SHP77 treated with DMSO at 0.1 percent for 48 hours (cell line): ENCODE measurements around the gene HMGCS2.
"Not testable (repeated sequence)": the region's sequence is repeated elsewhere in the genome, so short reads cannot be mapped to it uniquely, and the experiment has no call there.

ENCODE experiments used
- DNase-seq: peaks from one replicate; lab custom pipeline; 2025; lab: John Stamatoyannopoulos, UW

The HMGCS2 gene

DNA sequence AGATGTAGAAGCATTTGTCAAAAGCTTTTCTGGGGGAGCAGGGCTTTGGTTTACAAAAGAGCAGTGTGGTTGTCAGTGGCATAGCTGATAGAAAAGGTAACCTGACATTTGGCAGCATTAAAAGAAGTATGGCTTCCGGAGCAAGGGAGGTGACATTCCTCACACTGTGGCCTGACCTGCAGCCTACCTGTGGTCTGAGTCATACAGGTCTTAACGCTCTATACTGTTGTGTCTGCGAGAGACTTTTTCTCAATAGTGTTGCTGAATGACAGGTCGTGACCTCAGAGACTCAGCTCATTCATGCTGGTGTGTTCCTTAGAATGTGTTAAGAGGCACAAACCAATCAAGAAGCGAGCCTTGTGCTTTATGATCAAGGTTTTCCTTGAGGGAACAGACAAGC is 37.6 kb downstream of the HMGCS2 start:
- DNase-seq: no peak

DNA sequence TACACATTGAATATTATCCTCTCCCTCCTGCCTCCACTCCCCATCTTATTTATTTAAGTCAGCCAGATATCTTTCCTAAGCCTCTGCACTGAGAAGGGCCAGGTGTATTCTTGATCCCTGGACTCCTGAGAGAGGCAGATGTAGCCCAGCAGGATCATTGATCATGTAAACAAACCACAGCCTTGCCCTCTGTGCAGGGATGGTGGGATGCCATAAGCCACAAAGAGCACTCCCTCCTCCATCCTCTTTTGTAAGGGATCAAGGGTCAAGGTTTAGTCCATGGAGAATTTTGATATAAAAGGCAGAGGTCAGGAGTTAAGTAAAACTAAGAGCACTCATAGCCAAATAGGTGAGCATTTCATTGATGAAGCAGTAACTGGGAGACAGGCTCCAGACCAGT is 39.7 kb downstream of the HMGCS2 start:
- DNase-seq: no peak

DNA sequence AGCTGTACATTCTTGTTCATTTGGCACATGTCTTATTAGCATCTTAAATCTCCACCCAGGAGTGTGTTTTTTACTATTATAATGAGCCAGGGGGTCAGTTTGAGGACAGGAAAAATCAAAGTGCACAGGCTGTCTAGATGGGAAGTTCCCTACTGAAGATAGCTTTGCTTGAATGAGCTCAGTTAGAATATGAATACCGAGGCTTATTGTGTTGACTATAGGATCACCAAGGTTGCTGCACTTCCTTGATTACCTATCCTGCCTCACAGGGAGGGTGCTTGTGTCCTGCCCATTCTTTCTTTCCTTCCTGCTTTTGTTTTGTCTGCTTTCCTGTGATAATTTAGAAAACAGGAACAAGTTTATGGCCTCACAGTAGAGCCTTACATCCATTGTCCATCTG is 40.7 kb downstream of the HMGCS2 start:
- DNase-seq: no peak

DNA sequence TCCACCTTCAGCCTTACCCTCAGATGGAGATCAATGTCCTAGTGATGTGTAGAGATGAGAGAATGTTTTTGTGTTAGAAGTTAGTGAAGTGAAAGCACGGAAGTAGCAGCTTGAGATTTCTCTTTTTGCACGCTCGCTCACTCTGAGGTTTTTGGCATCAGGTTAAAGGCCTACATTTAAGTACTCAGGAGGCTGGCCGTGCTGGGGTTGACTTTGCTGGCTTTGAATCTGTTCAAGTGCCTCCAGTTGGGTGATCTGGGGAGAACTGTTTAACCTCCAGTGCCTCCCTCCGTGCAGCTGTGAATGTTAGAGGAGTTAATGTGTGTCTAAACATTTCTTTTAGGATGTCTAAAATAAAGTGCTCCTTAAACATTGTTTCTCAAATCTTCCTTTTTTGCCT is 43.1 kb downstream of the HMGCS2 start:
- DNase-seq: no peak

DNA sequence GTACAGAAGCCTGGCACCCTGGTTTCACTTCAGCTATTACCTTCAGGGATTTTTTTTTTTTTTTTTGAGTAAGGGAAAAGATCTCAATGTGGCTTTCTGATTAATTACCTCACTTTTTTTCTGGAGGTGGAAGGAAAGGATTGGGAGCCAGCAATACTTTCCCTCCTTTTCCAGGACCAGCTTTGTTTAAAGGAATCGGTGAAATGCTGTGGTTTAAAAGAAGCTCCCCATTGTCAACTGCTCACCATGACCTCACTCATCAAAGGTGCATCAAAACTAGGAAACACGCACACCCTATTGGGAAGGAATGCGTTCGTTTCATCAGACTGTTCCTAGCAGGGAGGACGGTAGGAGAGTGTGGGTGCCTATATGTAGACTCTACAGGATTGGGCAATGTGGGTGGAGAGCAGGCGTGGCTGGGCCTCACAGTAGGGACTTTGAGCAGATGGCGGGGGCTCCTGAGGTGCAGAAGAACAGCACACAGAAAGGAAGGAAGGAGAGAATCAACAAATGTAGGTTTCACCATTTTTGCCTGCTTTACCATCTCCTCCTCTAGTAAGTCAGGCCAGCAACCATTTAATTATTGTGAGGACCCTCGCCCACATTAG is 44.0 kb downstream of the HMGCS2 start:
- no peak for DNase-seq

DNA sequence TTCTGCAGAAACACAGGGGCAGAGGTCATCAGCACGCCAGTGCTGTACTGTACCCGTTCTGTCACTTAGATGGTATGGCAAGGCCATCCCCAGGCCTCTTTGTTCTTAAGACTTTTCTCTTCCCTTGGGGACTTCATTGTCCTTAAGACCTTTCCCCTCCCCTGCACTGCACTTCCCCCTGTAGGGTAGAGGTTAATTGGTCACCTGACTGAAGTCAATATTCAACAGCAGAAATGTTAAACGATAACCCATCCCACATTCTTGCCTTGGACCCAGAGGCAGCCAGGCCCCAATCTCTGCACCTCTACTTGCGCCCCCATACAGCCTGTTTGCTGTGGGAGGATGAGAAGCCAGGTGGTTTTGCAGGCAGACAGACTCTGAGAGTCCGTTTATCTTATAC is 46.8 kb downstream of the HMGCS2 start:
- no peak for DNase-seq

DNA sequence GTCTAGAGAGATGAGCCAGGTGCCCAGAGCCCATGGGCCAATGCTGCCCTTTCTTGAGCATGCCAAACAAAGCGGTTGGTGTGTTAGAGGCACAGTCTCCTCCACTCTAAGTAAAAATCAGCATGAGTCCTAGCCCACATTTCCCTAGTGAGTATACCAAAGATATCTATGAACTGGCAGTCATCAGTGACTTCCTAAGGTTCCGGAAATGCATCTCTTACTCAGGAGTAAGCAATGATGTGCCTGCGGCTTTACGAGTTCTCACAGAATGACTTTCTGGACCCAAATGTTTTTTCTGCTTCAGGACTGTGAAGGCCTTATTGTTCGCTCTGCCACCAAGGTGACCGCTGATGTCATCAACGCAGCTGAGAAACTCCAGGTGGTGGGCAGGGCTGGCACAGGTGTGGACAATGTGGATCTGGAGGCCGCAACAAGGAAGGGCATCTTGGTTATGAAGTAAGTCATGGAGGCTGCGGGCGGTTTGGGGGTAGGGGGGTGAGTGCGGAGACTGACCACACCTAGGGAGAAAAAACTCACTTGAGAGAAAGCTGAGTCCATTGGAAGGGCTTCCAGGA is 47.8 kb downstream of the HMGCS2 start:
- no peak for DNase-seq

DNA sequence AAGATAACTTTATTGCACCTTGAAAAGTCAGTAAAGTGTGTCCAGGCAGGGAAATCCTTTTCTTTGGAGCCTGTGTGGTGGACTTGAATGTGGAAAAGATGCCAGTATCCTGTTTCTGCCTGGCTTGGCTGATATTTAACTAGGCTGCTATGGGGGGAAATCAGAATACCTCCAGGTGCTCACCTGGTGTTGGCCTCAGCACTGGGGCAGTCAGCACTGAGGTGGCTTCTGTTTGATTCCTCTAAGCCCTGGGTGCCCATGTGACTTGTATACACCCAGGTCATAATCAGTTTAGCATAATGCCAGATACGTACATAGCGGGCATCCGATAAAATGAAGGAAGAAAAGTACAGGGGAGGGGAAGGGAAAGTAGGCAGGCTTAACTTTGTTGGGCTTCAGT is 49.7 kb downstream of the HMGCS2 start:
- DNase-seq: no peak

DNA sequence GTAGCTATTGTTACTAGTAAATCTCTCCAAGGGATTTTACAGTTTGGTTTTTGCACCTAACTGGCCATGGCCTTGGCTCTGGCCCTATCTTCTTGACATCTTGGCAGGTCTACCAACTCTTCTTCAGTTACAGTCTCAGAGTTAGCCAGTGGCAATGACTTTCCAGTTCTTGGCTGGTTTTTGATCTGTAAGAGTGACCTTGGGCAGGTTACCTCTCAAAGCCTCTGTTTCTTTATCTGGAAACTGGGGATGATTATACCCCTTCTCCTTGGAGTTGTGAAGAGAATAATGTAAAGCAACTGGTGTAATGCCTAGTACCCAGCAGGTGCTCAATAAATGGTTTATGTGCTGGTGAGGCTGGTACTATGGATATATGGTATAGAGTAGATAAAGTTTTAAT is 50.3 kb downstream of the HMGCS2 start:
- no peak for DNase-seq

DNA sequence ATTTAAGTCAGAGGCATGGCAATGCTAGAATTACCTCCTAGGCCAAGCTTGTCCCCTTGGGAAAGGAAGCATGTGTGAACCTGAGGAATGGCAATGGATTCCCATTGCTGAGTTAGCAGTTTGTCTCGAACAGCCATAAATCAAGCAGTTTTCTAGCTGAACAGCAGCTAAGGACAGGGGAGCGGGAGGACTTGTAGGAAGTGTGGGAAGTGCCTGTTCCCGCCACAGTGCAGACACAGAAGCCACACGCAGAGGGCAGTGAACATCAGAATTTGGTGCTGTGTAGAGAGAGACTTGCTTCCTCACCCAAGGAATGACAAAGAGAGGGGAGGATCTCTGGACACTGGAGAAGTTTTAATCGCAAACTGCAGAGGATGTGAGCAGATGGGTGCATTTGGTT is 53.2 kb downstream of the HMGCS2 start:
- DNase-seq: no peak

DNA sequence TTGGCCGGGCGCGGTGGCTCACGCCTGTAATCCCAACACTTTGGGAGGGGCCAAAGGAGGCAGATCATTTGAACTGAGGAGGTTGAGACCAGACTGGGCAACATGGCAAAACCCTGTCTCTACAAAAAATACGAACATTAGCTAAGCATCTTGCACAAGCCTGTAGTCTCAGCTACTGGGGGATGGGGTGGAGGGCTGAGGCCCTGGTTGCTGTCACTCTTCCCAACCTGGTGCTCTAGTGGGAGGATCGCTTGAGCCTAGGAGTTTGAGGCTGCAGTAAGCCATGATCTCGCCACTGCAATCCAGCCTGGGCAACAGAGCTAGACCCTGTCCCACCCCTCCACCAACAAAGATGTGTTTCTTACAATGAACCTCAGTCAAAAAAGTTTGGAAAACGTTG is 54.1 kb downstream of the HMGCS2 start:
- no peak for DNase-seq

DNA sequence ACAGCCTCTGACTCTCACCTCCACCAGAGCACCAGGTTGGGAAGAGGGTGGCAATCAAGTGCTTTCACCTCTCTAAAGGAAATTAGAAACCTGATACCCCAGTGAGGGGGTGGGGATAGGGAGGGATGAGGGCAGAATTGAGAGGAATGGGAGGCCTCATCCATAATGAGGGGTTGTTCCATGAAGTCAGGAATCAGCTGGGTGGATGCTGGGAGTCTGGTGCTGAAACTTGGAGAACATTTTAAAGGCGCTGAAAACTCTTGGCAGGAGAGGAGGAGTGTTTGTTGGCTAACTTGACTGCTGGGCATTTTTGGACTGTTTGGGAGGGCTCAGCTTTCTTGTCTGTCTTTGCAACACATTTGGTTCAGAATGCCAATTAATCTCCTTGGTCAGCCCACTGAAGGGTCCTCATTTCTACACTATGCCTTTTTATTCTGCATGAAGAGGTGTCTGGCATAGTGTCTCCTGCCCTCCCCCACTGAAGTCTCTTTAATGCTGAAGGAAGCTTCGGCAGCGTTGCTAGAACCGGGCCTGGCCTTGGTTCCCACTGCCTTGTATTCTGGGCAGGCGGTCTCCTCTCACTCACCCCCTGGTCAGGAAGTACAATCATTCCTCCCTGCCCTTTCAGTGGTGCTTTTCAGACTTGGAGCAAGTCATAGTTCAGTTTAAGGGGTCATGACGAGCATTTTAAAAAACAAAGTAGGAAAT is 54.8 kb downstream of the HMGCS2 start:
- DNase-seq: no peak

DNA sequence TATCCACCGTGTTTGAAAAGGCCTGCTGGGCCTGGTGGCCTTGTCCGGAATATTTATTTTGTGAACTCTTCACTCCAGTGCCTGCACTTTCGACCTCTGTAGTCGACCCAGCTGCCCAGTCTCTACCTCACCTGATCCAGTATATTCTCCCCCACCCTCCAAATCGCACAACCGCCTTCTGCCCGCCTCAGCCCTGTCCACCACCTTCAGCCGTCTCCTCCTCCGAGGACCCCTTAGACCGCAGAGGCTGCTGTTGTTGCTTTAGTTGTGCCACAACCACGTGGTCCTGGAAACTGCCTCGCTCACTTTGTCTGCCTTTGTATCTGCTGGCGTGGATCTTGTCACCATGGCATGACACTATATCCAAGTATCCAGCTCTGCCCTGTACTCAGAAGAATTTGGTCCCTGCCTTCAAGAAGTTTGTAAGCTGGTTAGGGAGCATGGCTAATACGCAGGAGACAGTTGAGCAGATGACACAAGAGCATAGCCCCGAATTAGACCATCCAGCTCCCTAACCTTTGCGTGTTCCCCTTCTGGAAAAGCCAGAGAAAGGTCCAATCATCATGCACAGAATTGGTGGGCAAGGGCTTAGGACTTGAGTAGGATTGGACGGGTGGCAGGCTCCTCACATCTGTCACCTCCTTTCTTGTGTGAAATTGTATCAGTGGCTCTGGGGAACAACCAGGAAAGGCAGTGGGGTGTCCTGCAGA is 55.5 kb downstream of the HMGCS2 start:
- DNase-seq: no peak

DNA sequence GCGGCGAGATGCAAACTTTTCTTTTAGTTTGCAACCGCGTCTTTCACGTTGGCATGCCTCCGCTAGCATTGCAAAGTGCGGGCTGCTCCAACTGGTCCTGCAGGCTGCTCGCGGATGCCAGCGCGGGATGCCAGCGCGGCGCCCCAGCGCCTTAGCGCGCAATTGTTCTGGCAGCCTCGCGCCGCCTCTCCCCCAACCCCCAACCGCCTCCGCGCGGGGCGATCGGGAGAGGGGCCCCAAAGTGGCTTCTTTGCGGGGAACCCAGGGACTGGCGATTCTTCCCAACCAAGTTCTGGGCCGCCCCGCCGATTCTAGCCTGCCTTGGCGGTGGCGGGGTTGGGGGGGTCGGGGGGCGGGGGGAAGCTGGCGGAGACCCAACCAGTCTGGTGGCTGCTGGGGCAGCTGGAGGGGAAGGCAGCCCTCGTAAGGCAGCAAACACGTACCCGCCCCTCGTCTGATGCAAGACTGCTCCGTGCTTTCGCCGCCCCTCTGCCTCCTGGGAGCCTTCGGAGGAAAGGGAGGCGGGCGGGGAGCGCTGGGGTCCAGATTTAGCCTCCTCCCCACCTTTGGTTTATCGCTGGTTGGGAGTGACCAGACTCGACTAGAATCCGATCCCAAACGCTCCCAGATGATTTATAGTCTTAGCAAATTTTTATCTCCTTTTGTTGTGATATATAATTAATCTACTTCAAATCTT is 56.2 kb downstream of the HMGCS2 start:
- DNase-seq: peak; percentile 49

DNA sequence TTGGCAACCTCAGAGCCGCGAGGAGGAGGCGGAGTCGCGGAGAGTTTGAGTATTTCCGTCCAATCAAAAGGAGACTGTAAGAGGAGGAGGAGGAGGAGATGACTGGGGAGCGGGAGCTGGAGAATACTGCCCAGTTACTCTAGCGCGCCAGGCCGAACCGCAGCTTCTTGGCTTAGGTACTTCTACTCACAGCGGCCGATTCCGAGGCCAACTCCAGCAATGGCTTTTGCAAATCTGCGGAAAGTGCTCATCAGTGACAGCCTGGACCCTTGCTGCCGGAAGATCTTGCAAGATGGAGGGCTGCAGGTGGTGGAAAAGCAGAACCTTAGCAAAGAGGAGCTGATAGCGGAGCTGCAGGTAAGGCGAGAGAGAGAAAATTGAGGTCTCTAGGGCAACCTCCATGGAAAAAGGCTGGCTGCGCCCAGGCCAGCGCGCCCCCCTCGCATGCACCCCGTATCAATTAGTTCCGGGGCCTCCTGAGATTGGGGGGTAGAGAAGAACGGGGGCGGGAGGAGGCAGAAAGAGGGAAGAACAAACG is 56.8 kb downstream of the HMGCS2 start, which contains the start of gene PHGDH:
Gene PHGDH (plus strand): TSS at position 131 of the 538 bp plus-strand sequence. CDS start 89 bp downstream, at position 220.
- peak; percentile 77 for DNase-seq

DNA sequence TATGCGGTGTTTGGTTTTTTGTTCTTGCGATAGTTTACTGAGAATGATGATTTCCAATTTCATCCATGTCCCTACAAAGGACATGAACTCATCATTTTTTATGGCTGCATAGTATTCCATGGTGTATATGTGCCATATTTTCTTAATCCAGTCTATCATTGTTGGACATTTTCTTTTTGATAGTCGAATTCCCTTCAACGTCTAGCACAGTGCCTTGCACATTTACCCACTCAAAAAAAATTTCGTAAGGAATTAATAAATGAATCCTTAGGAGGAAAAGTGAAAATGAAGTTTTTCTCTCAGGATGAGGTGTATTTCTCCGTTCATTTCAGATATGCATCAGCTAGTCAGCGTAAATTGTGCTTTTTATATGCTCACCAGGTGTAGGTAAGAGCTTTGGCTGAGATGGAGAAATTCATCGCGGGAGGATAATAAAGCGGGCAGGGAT is 57.3 kb downstream of the HMGCS2 start:
- DNase-seq: not testable (repeated sequence)

DNA sequence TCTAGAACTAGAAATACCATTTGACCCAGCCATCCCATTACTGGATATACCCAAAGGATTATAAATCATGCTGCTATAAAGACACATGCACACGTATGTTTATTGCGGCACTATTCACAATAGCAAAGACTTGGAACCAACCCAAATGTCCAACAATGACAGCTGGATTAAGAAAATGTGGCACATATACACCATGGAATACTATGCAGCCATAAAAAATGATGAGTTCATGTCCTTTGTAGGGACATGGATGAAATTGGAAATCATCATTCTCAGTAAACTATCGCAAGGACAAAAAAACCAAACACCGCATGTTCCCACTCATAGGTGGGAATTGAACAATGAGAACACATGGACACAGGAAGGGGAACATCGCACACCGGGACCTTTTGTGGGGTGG is 62.1 kb downstream of the HMGCS2 start:
- DNase-seq: not testable (repeated sequence)

DNA sequence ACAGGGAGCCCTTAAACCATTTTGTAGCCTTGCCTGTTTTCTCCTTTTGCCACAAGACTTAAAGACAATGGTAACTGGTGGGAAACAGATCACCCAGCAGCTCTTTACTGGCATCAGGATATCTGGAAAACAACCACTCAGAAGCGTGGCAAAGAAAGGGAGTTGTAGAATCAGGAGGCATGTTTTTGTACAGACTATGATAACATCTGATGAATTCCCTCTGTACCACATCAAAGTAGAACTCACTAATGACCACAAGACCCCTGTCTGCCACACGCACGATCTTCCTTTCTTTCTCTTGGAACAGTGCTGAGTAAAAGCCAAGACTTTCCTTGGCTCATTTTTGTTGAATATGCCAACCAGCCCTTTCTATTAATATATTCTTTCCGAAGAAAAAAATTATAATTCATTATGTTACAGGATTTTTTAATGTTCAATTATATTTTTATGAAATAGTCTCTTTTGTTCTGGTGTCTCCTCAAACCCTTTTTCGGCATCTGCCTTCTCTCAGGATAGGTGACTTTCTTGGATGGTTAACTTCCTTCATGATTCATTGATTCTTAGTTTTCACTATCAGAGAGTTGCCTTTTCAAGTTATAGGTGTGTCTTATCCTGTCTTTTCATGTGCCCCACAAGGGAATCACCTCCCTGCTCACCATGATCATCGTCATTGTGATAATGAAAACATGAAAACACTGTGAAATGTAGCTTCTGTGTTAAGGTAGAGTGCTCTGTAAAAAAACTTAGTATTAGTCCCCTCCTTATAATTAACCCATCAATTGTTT is 64.8 kb downstream of the HMGCS2 start:
- no peak for DNase-seq

DNA sequence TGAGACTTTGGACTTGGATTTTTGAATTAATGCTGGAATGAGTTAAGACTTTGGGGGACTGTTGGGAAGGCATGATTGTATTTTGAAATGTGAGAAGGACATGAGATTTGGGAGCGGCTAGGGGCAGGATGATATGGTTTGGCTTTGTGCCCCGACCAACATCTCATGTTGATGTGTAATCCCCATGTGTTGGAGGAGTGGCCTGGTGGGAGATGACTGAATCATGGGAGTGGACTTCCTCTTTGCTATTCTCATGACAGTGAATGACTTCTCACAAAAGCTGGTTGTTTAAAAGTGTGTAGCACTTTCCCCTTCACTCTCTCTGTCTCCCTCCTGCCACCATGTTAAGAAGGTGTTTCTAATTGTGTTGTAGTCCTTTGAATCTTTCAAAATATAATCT is 66.3 kb downstream of the HMGCS2 start:
- no peak for DNase-seq

DNA sequence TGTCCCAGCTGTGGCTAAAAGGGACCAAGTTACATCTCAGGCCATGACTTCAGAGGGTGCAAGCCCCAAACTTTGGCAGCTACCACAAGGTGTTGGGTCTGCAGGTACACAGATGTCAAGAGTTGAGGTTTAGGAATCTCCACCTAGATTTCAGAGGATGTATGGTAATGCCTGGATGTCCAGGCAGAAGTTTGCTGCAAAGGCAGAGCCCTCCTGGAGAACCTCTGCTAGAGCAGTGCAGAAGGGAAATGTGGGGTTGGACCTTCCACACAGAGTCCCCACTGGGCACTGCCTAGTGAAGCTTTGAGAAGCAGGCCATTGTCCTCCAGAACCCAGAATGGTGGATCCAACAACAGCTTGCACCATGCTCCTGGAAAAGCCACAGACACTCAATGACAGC is 67.0 kb downstream of the HMGCS2 start:
- DNase-seq: no peak

DNA sequence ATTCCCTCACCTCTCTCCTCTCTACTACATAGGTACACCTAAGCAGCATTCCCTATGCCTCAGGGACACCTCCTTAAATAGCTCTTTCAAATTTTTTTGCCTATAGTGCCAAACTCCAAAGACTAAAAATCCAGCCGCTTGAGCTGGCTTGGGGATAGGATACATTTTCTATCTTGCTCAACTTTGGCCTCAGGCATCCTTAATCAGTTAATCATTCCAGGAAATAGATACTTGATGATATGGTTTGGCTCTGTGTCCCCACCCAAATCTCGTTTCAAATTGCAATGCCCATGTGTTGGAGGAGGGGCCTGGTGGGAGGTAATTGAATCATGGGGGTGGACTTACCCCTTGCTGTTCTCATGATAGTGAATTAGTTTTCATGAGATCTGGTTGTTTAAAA is 68.4 kb downstream of the HMGCS2 start:
- DNase-seq: no peak
